Thyroid gland (tissue), 4 donors: ENCODE measurements around the gene DYNLRB2. TPM values are rescaled to one million over a fixed set of nuclear protein-coding genes. Genes with fewer than 3 reads are reported as not detected.

Experiments
- DNase-seq, 2 donors: peaks; one replicate each; pipeline ENCODE4 v3.0.0-alpha.2; 2019
- H3K27ac ChIP-seq, 3 donors: fragments of 200-600 bp; sonication (generic); 1 replicate in 2 of 3; 2 replicates in 1 of 3; pipeline ENCODE4 v1.5.1; 2016 to 2019; ENCODE audit warnings: mild to moderate bottlenecking in 1 of 3, moderate library complexity in 1 of 3
- H3K27me3 ChIP-seq: fragments of 200-600 bp; sonication (generic); one replicate; pipeline ENCODE4 v1.5.1; 2019
- H3K36me3 ChIP-seq, 2 donors: fragments of 200-600 bp; sonication (generic); one replicate each; pipeline ENCODE4 v1.5.1; 2016 to 2019
- H3K4me1 ChIP-seq, 2 donors: fragments of 200-600 bp; sonication (generic); one replicate each; pipeline ENCODE4 v1.5.1; 2017 to 2019
- H3K4me3 ChIP-seq, 3 donors: fragments of 200-600 bp; sonication (generic); replicated peaks in 1 of 3; 1 replicate in 2 of 3; 2 replicates in 1 of 3; pipeline ENCODE4 v1.5.1; 2016; ENCODE audit warnings: mild to moderate bottlenecking in 1 of 3
- H3K9me3 ChIP-seq: fragments of 200-600 bp; sonication (generic); one replicate; pipeline ENCODE4 v1.5.1; 2017
- CTCF ChIP-seq, 6 experiments: fragments of 200-600 bp in 3 of 6; fragments of 450-650 bp in 3 of 6; sonication (generic) in 3 of 6; IDR thresholded peaks; one replicate each; pipeline ENCODE4 v1.5.1; 2016 to 2019; ENCODE audit warnings: antibody characterized with exemption in 6 of 6, mild to moderate bottlenecking in 2 of 6, inconsistent platforms in 1 of 6, moderate library complexity in 1 of 6
- POLR2A ChIP-seq, 2 donors: fragments of 450-650 bp; IDR thresholded peaks; one replicate each; pipeline ENCODE4 v1.6.1; 2017; ENCODE audit warnings: antibody characterized with exemption in 2 of 2, mild to moderate bottlenecking in 2 of 2, moderate library complexity in 1 of 2
- WGBS, 2 donors: methylation state at CpG; one replicate each; pipeline ENCODE4 v1.1.5; 2017; 5-methylcytosine and 5-hydroxymethylcytosine counted together
- intact Hi-C: fragments of 100-400 bp; cut with DNase I; formaldehyde crosslinking; loops from one replicate; pipeline ENCODE4 v1.15.1; 2023
- total RNA-seq, 4 donors: library from RNA; depleted of rRNA; stranded (reverse); fragments of >200 nt; gene quantifications; one replicate each; pipeline ENCODE4 v1.2.3, GENCODE V29; 2016

DYNLRB2 gene
- total RNA-seq: 10 to 100 TPM in 1 of 4 donors, 1 to 10 TPM in 2, not detected in 1; 6.4 to 11.6 (median 6.7) TPM

- intact Hi-C loops: no loop called here
- H3K9me3 ChIP-seq: no peaks in the 10 kb centered on the region
- 3 to 4% methylated on average over 34 to 47 of the region's 55 CpGs for WGBS, 2 donors
- peak within 1 kb of the TSS; percentile 57 to 70 (median 58) for H3K4me3 ChIP-seq
- H3K4me1 ChIP-seq: peaks cover 3 to 4% of the 10 kb centered on the region in 2 donors
- TF ChIP-seq POLR2A (IDR thresholded peaks at IDR 0.05): peak in 1 of 2 donors; percentile 53
- TF ChIP-seq CTCF (IDR thresholded peaks at IDR 0.05): peak in 1 of 6 experiments; percentile 8
- H3K27me3 ChIP-seq: no peaks in the 10 kb centered on the region
- peak; percentile 92 to 95 for DNase-seq
- peak within 1 kb of the TSS in 2 of 3 donors; percentile 37 to 56 for H3K27ac ChIP-seq
- no peaks in the 10 kb centered on the region for H3K36me3 ChIP-seq
Measured at GRCh38 chr16:80540516-80541305, at the start of gene DYNLRB2. TSS of gene DYNLRB2 (plus strand) at chr16:80540993. CDS start at chr16:80541077, 84 bp downstream.

GRCh38 chr16:80500116-80500859 lies 40.5 kb upstream of the DYNLRB2 start:
- intact Hi-C loops: no loop called here
- no peak for DNase-seq
- TF ChIP-seq CTCF (IDR thresholded peaks at IDR 0.05) (no peak), POLR2A (IDR thresholded peaks at IDR 0.05) (no peak)
- Histone ChIP-seq H3K4me3 (no peak overlapping the region), H3K36me3 (no peaks in the 10 kb centered on the region), H3K4me1 (no peaks in the 10 kb centered on the region), H3K27me3 (no peaks in the 10 kb centered on the region), H3K9me3 (no peaks in the 10 kb centered on the region), H3K27ac (no peak overlapping the region)
- WGBS, 2 donors: 85% methylated on average over 11 of the region's 11 CpGs

- no peaks in the 10 kb centered on the region for H3K27me3 ChIP-seq
- intact Hi-C loops: no loop called here
- no peaks in the 10 kb centered on the region for H3K9me3 ChIP-seq
- no peaks in the 10 kb centered on the region for H3K4me1 ChIP-seq
- no peaks in the 10 kb centered on the region for H3K36me3 ChIP-seq
- TF ChIP-seq POLR2A (IDR thresholded peaks at IDR 0.05) (no peak), CTCF (IDR thresholded peaks at IDR 0.05) (no peak)
- 91 to 93% methylated on average over 3 of the region's 3 CpGs for WGBS, 2 donors
- H3K4me3 ChIP-seq: no peak overlapping the region
- DNase-seq: no peak
- H3K27ac ChIP-seq: no peak overlapping the region
Measured at GRCh38 chr16:80500961-80501525, 39.8 kb upstream of the DYNLRB2 start.

- no peak for TF ChIP-seq POLR2A (IDR thresholded peaks at IDR 0.05)
- TF ChIP-seq CTCF (IDR thresholded peaks at IDR 0.05): no peak
- H3K4me3 ChIP-seq: no peak overlapping the region
- WGBS, 2 donors: 66 to 73% methylated on average over 2 of the region's 2 CpGs
- intact Hi-C loops: no loop called here
- no peaks in the 10 kb centered on the region for H3K9me3 ChIP-seq
- DNase-seq: no peak
- H3K36me3 ChIP-seq: no peaks in the 10 kb centered on the region
- H3K27ac ChIP-seq: no peak overlapping the region
- H3K27me3 ChIP-seq: no peaks in the 10 kb centered on the region
- no peaks in the 10 kb centered on the region for H3K4me1 ChIP-seq
Measured at GRCh38 chr16:80503107-80503506, 37.7 kb upstream of the DYNLRB2 start.
